Prostate gland (tissue), 2 donors: ENCODE data around the gene CLASP1. TPM values are rescaled to one million over a fixed set of nuclear protein-coding genes. Genes with fewer than 3 reads are reported as not detected.

Source experiments
- DNase-seq: peaks from one replicate; pipeline ENCODE4 v3.0.0-alpha.2; 2019; ENCODE audit warnings: low spot score
- H3K27ac ChIP-seq, 2 donors: fragments of 200-600 bp; sonication (generic); 2 replicates each; pipeline ENCODE4 v1.5.1; 2017 to 2019
- H3K27me3 ChIP-seq: fragments of 200-600 bp; sonication (generic); replicated peaks from 2 replicates; pipeline ENCODE4 v1.5.1; 2019; ENCODE audit not compliant: insufficient read depth
- H3K36me3 ChIP-seq, 2 donors: fragments of 200-600 bp; sonication (generic); 1 replicate in 1 of 2; 2 replicates in 1 of 2; pipeline versions ENCODE4 v1.5.1 to v1.8.1; 2017 to 2019
- H3K4me1 ChIP-seq: fragments of 200-600 bp; sonication (generic); replicated peaks from 2 replicates; pipeline ENCODE4 v1.5.1; 2019
- H3K4me3 ChIP-seq, 2 donors: fragments of 200-600 bp; sonication (generic); 2 replicates each; pipeline ENCODE4 v1.5.1; 2017 to 2019
- H3K9me3 ChIP-seq: fragments of 200-600 bp; sonication (generic); 2 replicates; pipeline ENCODE4 v1.5.1; 2017
- POLR2A ChIP-seq: fragments of 450-650 bp; IDR thresholded peaks from one replicate; pipeline ENCODE4 v1.6.1; 2016; ENCODE audit warnings: antibody characterized with exemption, mild to moderate bottlenecking
- POLR2AphosphoS5 ChIP-seq: sonication (generic); formaldehyde crosslinking; IDR thresholded peaks from one replicate; pipeline ENCODE4 v1.6.1; 2017; ENCODE audit warnings: antibody characterized with exemption
- WGBS: methylation state at CpG from one replicate; pipeline ENCODE4 v1.1.5; 2018; 5-methylcytosine and 5-hydroxymethylcytosine counted together
- intact Hi-C: fragments of 100-400 bp; cut with DNase I; formaldehyde crosslinking; loops from one replicate; pipeline ENCODE4 v1.14.2; 2022
- total RNA-seq, 2 donors: library from RNA; depleted of rRNA; stranded (reverse); fragments of >200 nt; gene quantifications; one replicate each; pipeline ENCODE4 v1.1.0, GENCODE V29; 2016
- TF ChIP-seq, protein P1 (sequence below), 4 experiments: fragments of 200-600 bp in 2 of 4; fragments of 450-650 bp in 2 of 4; sonication (generic) in 2 of 4; IDR thresholded peaks; 1 replicate in 3 of 4; 2 replicates in 1 of 4; pipeline ENCODE4 v1.5.1; 2016 to 2019; ENCODE audit warnings: antibody characterized with exemption in 4 of 4, mild to moderate bottlenecking in 2 of 4, moderate library complexity in 2 of 4

CLASP1 gene
- total RNA-seq, 2 donors from 2014 or later = 44.4 to 90.2 TPM

GRCh38 chr2:121575800-121576199, 73.5 kb downstream of the CLASP1 start:
- Histone ChIP-seq H3K27ac (no peak overlapping the region), H3K9me3 (no peaks in the 10 kb centered on the region), H3K36me3 (no peaks in the 10 kb centered on the region), H3K27me3 (no peaks in the 10 kb centered on the region), H3K4me3 (no peak overlapping the region), H3K4me1 (no peaks in the 10 kb centered on the region)
- intact Hi-C loops = no loop called here
- TF ChIP-seq, protein P1, sequence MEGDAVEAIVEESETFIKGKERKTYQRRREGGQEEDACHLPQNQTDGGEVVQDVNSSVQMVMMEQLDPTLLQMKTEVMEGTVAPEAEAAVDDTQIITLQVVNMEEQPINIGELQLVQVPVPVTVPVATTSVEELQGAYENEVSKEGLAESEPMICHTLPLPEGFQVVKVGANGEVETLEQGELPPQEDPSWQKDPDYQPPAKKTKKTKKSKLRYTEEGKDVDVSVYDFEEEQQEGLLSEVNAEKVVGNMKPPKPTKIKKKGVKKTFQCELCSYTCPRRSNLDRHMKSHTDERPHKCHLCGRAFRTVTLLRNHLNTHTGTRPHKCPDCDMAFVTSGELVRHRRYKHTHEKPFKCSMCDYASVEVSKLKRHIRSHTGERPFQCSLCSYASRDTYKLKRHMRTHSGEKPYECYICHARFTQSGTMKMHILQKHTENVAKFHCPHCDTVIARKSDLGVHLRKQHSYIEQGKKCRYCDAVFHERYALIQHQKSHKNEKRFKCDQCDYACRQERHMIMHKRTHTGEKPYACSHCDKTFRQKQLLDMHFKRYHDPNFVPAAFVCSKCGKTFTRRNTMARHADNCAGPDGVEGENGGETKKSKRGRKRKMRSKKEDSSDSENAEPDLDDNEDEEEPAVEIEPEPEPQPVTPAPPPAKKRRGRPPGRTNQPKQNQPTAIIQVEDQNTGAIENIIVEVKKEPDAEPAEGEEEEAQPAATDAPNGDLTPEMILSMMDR (IDR thresholded peaks at IDR 0.05) = no peak
- TF ChIP-seq POLR2A (no peak), POLR2AphosphoS5 (no peak)
- no peak for DNase-seq
- WGBS = 98% methylated on average over 3 of the region's 3 CpGs

GRCh38 chr2:121570667-121571055, 78.6 kb downstream of the CLASP1 start:
- Histone ChIP-seq H3K9me3 (no peaks in the 10 kb centered on the region), H3K27ac (no peak overlapping the region), H3K4me1 (peaks cover 2% of the 10 kb centered on the region), H3K27me3 (no peaks in the 10 kb centered on the region), H3K36me3 (no peaks in the 10 kb centered on the region), H3K4me3 (no peak overlapping the region)
- no peak for DNase-seq
- WGBS = 43% methylated on average over 2 of the region's 2 CpGs
- intact Hi-C loops = no loop called here
- TF ChIP-seq POLR2A (no peak), POLR2AphosphoS5 (no peak)
- TF ChIP-seq, protein P1 (IDR thresholded peaks at IDR 0.05) = no peak

DNA sequence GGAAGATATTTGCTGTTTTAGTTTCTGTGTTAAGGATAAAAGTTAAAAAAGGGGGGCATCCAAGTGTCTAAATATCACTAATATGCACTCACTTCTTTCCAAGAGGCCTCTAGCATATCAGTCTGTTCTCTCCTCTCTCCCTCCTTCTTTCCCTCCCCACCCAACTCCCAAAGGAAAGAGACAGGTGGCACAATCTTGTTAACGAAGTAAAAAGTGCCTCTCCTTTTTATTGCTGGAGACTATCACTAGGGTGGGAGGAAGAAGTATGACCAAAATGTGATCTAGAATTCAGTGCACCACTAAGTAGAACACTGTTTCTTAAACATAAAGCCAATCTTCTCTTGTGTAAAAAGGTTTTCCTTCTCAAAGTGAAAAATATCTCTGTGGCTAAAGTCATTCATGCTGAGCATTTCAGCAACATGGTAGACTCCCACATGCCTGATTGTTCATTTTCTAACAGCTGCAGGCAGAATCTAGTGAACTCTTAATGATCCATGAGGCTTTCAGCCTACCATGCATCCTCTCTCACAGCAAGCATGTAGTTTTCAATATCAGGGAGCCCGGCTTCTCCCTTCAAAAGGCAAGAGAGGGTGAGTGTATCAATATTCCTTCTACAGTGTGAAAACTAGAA, 79.1 kb downstream of the CLASP1 start:
- H3K27ac ChIP-seq = no peak overlapping the region
- no peaks in the 10 kb centered on the region for H3K9me3 ChIP-seq
- DNase-seq = no peak
- H3K4me1 ChIP-seq = peaks cover 7% of the 10 kb centered on the region
- intact Hi-C loops = no loop called here
- no peaks in the 10 kb centered on the region for H3K36me3 ChIP-seq
- H3K27me3 ChIP-seq = no peaks in the 10 kb centered on the region
- H3K4me3 ChIP-seq = no peak overlapping the region
- TF ChIP-seq POLR2AphosphoS5 = no peak
- TF ChIP-seq, protein P1 (IDR thresholded peaks at IDR 0.05) = no peak
- no peak for TF ChIP-seq POLR2A
- WGBS = 82% methylated on average over 2 of the region's 2 CpGs

DNA sequence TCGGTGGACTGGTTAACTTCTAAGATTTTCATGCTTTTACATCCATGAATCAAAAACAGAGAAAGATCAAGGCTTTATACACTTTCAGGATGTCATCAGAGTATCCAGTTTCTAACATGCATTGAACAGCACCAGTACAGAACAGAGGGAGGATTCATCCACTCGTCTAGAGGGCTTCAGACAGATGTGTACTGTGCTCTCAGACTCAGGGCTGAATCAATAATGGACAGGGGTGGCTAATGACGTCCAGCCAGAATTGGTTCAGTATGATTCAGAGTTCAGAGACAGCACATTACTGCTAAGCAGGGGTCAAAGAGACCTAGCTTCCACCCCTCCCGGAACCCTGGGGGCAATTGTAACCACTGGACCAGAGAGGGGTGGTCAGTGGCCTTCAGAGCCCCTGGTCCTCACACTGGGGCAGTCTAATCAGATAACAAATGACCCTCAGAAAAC, 81.3 kb downstream of the CLASP1 start:
- TF ChIP-seq POLR2A (no peak), POLR2AphosphoS5 (no peak)
- TF ChIP-seq, protein P1 (IDR thresholded peaks at IDR 0.05) = no peak
- H3K4me3 ChIP-seq = no peak overlapping the region
- intact Hi-C loops = no loop called here
- 69% methylated on average over 4 of the region's 4 CpGs for WGBS
- H3K9me3 ChIP-seq = no peaks in the 10 kb centered on the region
- H3K27me3 ChIP-seq = no peaks in the 10 kb centered on the region
- no peaks in the 10 kb centered on the region for H3K36me3 ChIP-seq
- DNase-seq = no peak
- peaks cover 8% of the 10 kb centered on the region for H3K4me1 ChIP-seq
- H3K27ac ChIP-seq = no peak overlapping the region

- Histone ChIP-seq H3K4me3 (no peak overlapping the region), H3K27ac (no peak overlapping the region)
- WGBS = 88% methylated on average over 7 of the region's 7 CpGs
Measured at GRCh38 chr2:121567452-121567851, 81.8 kb downstream of the CLASP1 start.

More at GRCh38 chr2:121567452-121567851, 81.8 kb downstream of the CLASP1 start:
- no peak for TF ChIP-seq POLR2AphosphoS5
- no peak for TF ChIP-seq POLR2A
- TF ChIP-seq, protein P1 (IDR thresholded peaks at IDR 0.05) = no peak
- H3K27me3 ChIP-seq = no peaks in the 10 kb centered on the region
- no peaks in the 10 kb centered on the region for H3K9me3 ChIP-seq
- H3K36me3 ChIP-seq = no peaks in the 10 kb centered on the region
- intact Hi-C loops = no loop called here
- DNase-seq = no peak
- peaks cover 8% of the 10 kb centered on the region for H3K4me1 ChIP-seq
